ENCODE results near the gene KDM5C.

- TF ChIP-seq GATA3 (IDR thresholded peaks at IDR 0.05; ENCODE audit: low read depth, low read length) (no peak), GATA2 (IDR thresholded peaks at IDR 0.05; ENCODE audit: low read depth, low read length) (no peak)
Observed at GRCh38 chrX:53233536-53233935, 8.5 kb upstream of the KDM5C start.

Data from SH-SY5Y (cell line).